Motor neuron (in vitro differentiated cells): ENCODE results near the gene CYP11A1. TPM values are rescaled to one million over a fixed set of nuclear protein-coding genes. Genes with fewer than 3 reads are reported as not detected.

ENCODE experiments used
- ATAC-seq, 8 experiments: fragments of 200-7000 bp; cut with Tn5 transposase; replicated peaks in 6 of 8; 2 replicates each; pipeline ENCODE4 v1.8.0; 2021; ENCODE audit warnings: mild to moderate bottlenecking in 8 of 8, moderate library complexity in 8 of 8
- H3K27ac ChIP-seq, 2 donors: fragments of 250-450 bp; sonication (Bioruptor Pico); 2 replicates each; pipeline ENCODE4 v1.9.0; 2021; ENCODE audit warnings: antibody characterized with exemption in 2 of 2, mild to moderate bottlenecking in 2 of 2, moderate library complexity in 1 of 2
- H3K4me1 ChIP-seq, 2 donors: fragments of 250-450 bp; sonication (Bioruptor Pico); replicated peaks in 1 of 2; 2 replicates each; pipeline ENCODE4 v1.6.1; 2021; ENCODE audit warnings: antibody characterized with exemption in 2 of 2, mild to moderate bottlenecking in 2 of 2, moderate library complexity in 1 of 2
- H3K4me3 ChIP-seq, 5 donors: fragments of 250-450 bp; sonication (Bioruptor Pico); 2 replicates each; pipeline ENCODE4 v1.9.0; 2021; ENCODE audit warnings: antibody characterized with exemption in 5 of 5, mild to moderate bottlenecking in 5 of 5, moderate library complexity in 4 of 5
- WGBS, 10 experiments: fragments of 450-650 bp; shearing (Covaris generic); methylation state at CpG; one replicate each; pipeline ENCODE4 v1.0.0; 2022; 5-methylcytosine and 5-hydroxymethylcytosine counted together
- in situ Hi-C, 9 experiments: fragments of 400-800 bp; cut with MboI; loops; one replicate each; pipeline ENCODE4 v1.15.0; 2021; ENCODE audit warnings: low sequenced_read_pairs in 9 of 9, low pct_unique_long_range_greater_than_20kb in 2 of 9; ENCODE audit not compliant: unreplicated experiment in 9 of 9
- total RNA-seq, 8 experiments: library from RNA; unstranded; fragments of 300-600 nt; gene quantifications; 2 replicates each; pipeline versions ENCODE4 v1.2.3 to v1.2.4, GENCODE V29; 2022

CYP11A1 gene
- total RNA-seq, 8 experiments from 2014 or later, result 0.46 to 3.1 (median 2.3) TPM; not detected in 3

DNA sequence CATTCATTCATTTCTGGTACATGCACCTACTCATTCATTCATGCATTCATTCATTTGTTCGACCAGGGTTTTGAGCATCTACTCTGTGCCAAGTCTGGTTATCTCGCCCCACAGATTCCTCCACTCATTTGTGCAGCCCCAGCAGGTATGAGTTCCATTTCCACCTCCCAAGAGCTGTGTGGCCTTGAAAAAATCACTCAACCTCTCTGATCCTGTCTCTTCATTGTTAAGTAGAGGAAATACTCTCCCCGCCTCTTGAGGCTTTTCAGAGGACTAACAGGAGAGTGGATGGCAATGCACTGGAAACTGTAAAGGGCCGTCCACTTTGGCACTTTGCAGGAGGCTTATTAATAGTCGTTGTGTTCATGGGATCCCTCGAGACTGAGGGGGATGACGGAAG lies 61.8 kb downstream of the CYP11A1 start:
- in situ Hi-C loops, result loop anchor here in 7 of 9 experiments (10.0 to 25.0 kb wide), 4 partner anchors 161 to 343 kb away; partner anchors contain the start of gene ISLR2 (in 4 of the 7)

DNA sequence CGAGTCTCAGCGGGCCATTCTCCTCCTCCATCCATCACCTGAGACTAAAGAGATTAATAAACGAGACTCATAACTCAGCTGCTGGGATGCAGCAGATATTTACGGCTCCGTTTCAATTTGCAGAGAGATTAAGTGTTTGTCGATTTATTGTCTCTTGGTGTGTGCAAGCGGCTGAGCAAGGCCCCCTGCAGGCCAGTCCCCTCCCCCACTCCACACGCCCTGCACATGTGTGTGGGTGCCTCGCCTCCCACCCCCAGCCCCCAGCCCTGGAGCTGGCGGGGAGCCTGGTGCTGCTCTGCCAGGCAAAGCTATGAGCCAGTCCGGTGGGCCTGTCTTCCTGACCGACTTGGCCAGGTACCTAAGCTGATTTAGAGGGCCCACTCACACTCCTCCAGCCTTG lies 63.0 kb downstream of the CYP11A1 start:
- no peak overlapping the region for H3K4me3 ChIP-seq
- peaks cover 92 to 100% of the 10 kb centered on the region in 2 donors for H3K4me1 ChIP-seq
- in situ Hi-C loops, result loop anchor here in 7 of 9 experiments (10.0 to 25.0 kb wide), 4 partner anchors 160 to 342 kb away; partner anchors contain the start of gene ISLR2 (in 4 of the 7)
- 23 to 60% (median 40%) methylated on average over 1 to 2 of the region's 12 CpGs; no CpG with 5 or more reads in 7 of the 10 experiments for WGBS, 10 experiments
- ATAC-seq, result peak in 5 of 8 experiments; percentile 35 to 55 (median 48)
- peak overlapping the region; percentile 76 to 84 for H3K27ac ChIP-seq

More for the DNA sequence above, 61.8 kb downstream of the CYP11A1 start:
- Histone ChIP-seq H3K4me1 (peaks cover 83 to 100% of the 10 kb centered on the region in 2 donors), H3K4me3 (no peak overlapping the region), H3K27ac (peak overlapping the region; percentile 76 to 84)
- ATAC-seq, result no peak
- 54 to 91% (median 77%) methylated on average over 1 to 6 of the region's 7 CpGs; no CpG with 5 or more reads in 2 of the 10 experiments for WGBS, 10 experiments

DNA sequence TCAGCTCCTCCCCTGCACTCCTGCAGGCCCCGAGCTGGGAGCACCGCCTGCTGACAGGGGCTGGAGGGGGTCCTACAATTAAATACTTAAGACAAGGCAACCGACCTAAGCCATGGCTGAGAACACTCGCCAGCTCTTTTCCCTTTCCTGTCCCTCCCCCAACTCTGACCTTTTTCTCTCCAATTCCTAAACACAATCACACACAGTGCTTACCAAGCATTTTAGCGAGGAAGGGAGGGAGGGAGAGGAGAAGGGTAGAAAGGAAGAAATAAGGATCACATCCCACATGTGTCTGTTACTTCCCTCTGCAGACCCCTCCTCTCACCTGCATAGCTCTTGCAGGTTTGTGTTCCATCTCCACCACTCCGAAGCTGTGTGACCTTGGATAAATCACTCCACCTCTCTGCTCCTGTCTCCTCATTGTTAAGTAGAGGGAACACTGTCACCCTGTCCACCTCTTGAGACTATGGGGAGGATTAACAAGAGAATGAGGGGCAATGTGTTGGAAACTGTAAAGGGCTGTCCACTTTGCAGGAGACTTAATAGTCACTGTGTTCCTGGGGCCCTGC lies 63.6 kb downstream of the CYP11A1 start:
- no peak overlapping the region for H3K4me3 ChIP-seq
- peak overlapping the region; percentile 76 to 84 for H3K27ac ChIP-seq
- peak in 1 of 8 experiments; percentile 5 for ATAC-seq
- in situ Hi-C loops, result loop anchor here in 7 of 9 experiments (10.0 to 25.0 kb wide), 4 partner anchors 159 to 342 kb away; partner anchors contain the start of gene ISLR2 (in 4 of the 7)
- peaks cover 86 to 95% of the 10 kb centered on the region in 2 donors for H3K4me1 ChIP-seq
- 17 to 47% (median 24%) methylated on average over 1 to 4 of the region's 6 CpGs; no CpG with 5 or more reads in 3 of the 10 experiments for WGBS, 10 experiments

GRCh38 chr15:74302821-74303359 lies 64.6 kb downstream of the CYP11A1 start:
- in situ Hi-C loops, result loop anchor here in 7 of 9 experiments (10.0 to 25.0 kb wide), 4 partner anchors 158 to 341 kb away; partner anchors contain the start of gene ISLR2 (in 4 of the 7)
- Histone ChIP-seq H3K4me3 (no peak overlapping the region), H3K27ac (peak overlapping the region; percentile 76 to 84), H3K4me1 (peaks cover 77 to 85% of the 10 kb centered on the region in 2 donors)
- WGBS, 10 experiments, result 14 to 18% methylated on average over 1 to 3 of the region's 7 CpGs; no CpG with 5 or more reads in 8 of the 10 experiments
- peak; percentile 34 to 74 (median 53) for ATAC-seq

DNA sequence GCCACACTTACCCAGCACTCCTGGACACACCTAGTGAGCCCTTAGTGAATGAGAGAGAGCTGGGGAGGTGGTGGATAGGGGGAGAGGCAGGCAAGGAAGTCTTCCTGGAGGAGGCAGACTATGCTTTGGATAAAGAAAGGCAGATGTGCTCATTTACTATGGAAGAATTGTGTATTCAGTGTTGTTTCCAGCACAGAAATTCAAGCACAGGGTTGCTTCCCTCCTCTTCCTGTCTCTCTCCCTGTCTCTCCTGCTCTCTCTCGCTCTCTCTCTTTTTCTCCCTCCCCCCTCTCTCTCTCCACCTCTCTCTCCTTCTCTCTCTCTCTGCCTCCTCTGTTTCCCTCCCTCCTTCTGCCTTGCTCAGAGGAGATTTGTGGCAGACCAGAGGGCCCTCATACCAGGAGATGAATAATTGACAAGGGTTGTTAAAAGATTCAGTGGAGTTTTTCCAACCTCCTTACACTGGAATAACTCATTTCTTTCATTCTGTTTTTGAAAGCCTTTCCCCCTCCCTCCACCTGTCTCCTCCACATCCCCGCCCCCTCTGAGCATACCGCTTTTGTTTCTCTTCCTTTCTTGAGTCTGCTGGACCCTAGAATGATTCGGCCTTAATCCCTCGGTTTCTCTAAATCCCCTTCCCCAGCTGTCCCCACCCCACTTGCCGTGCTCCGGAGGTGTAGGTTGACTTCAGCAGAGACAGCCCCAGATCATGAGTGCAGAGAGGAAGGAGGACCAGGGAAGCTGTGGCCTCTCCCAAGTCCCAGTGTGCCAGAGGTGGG lies 65.7 kb downstream of the CYP11A1 start:
- 80 to 100% (median 89%) methylated on average over 1 of the region's 7 CpGs; no CpG with 5 or more reads in 5 of the 10 experiments for WGBS, 10 experiments
- Histone ChIP-seq H3K4me3 (no peak overlapping the region), H3K27ac (peak overlapping the region; percentile 76 to 84), H3K4me1 (peaks cover 66 to 74% of the 10 kb centered on the region in 2 donors)
- in situ Hi-C loops, result loop anchor here in 7 of 9 experiments (10.0 to 25.0 kb wide), 4 partner anchors 157 to 339 kb away; partner anchors contain the start of gene ISLR2 (in 4 of the 7)
- ATAC-seq, result no peak

GRCh38 chr15:74300057-74300795 lies 67.2 kb downstream of the CYP11A1 start:
- in situ Hi-C loops, result loop anchor here in 7 of 9 experiments (10.0 to 25.0 kb wide), 4 partner anchors 155 to 338 kb away; partner anchors contain the start of gene ISLR2 (in 4 of the 7)
- peak in 5 of 8 experiments; percentile 42 to 59 (median 52) for ATAC-seq
- peaks cover 50 to 59% of the 10 kb centered on the region in 2 donors for H3K4me1 ChIP-seq
- 34 to 100% (median 51%) methylated on average over 1 to 13 of the region's 26 CpGs; no CpG with 5 or more reads in 1 of the 10 experiments for WGBS, 10 experiments
- no peak overlapping the region for H3K4me3 ChIP-seq
- H3K27ac ChIP-seq, result peak overlapping the region in 1 of 2 donors; percentile 15

DNA sequence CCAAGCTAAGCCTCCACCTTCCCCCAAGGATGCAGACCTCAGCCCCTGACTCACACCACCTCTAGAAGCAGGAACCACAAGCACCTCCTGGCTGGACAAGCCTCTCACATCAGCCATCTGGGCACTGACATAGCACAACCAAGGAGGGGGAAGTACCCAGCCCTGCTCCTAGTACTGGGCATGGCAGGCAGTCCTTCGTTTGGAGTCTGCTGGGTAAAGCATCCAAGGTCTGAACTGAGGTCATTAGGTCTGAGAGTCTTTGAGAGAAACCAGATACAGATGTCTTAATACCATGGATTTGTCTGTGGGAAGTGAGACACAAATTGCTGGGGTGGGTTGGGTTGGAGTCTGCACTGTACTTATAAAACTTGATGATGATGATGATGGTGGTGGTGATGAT lies 69.6 kb downstream of the CYP11A1 start:
- peaks cover 32 to 43% of the 10 kb centered on the region in 2 donors for H3K4me1 ChIP-seq
- WGBS, 10 experiments, result 0 to 40% methylated on average over 1 of the region's 1 CpG; no CpG with 5 or more reads in 8 of the 10 experiments
- H3K4me3 ChIP-seq, result no peak overlapping the region
- no peak for ATAC-seq
- in situ Hi-C loops, result loop anchor here in 1 of 9 experiments (10.0 kb wide), 1 partner anchor 163 kb away; the partner anchor contains the start of gene ISLR2
- H3K27ac ChIP-seq, result no peak overlapping the region

- Histone ChIP-seq H3K27ac (no peak overlapping the region), H3K4me1 (peaks cover 36 to 43% of the 10 kb centered on the region in 2 donors), H3K4me3 (no peak overlapping the region)
- no peak for ATAC-seq
- in situ Hi-C loops, result loop anchor here in 1 of 9 experiments (10.0 kb wide), 1 partner anchor 161 kb away; the partner anchor contains the start of gene ISLR2
- 25 to 100% (median 88%) methylated on average over 1 to 5 of the region's 6 CpGs; no CpG with 5 or more reads in 6 of the 10 experiments for WGBS, 10 experiments
Observed at GRCh38 chr15:74295800-74296199, 71.6 kb downstream of the CYP11A1 start.

DNA sequence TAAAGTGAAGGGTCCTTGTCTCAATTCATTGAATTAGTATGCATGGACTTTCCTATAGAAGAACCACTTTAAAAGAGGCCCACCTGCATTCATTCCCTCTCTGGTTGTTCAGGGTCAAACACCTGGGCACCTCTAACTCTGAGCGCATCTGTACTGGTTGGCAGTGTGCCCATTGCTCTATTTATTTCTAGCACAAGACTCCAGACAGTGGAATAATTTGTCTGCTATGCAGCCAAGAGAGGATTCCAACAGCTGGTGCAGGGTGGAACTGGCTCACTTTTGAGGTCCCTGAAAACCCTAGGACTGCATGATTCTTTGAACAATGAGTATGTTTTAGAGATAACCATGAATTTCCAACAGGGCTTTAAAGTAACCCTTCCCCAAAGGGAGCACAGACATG lies 73.4 kb downstream of the CYP11A1 start:
- no peak for ATAC-seq
- in situ Hi-C loops, result loop anchor here in 1 of 9 experiments (10.0 kb wide), 1 partner anchor 159 kb away; the partner anchor contains the start of gene ISLR2
- 0 to 100% (median 83%) methylated on average over 1 of the region's 1 CpG; no CpG with 5 or more reads in 4 of the 10 experiments for WGBS, 10 experiments
- Histone ChIP-seq H3K27ac (no peak overlapping the region), H3K4me3 (no peak overlapping the region), H3K4me1 (peaks cover 26 to 44% of the 10 kb centered on the region in 2 donors)

DNA sequence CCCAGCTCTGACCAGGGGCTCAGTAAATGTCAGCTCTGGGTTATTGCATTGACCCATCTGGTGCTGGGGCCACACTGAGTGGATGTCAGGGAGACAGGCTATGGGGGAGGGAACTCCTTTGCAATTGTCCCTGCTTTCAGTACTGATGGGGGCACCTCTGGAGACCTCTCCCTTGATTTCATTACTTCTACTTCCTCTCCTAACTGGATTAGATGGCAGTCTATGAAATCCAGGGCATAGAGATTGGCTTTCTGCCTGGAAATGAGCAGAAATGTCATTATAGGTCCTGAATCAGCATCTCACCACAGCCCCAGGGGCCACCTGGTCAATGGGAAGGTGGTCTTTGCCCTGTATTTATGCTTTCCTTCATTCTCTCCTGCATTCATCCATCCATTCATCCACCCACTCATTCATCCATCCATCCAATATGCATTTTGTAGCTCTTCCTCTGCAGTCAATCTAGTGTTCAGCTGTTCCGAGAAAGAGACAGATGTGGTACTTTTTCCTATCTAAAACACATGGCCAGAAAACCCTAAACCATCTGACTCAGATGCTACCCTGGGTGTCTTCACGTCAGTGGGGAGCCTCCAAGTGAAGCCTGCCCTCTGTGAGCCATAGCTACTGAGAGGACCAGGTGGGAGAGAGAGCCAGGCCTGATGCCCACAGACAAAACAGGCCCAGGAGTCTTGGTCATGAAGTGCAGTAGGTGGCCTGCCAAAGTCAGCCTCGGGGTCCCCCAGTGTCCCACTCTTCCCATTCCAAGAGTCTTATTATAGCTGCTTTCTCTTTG lies 74.2 kb downstream of the CYP11A1 start:
- Histone ChIP-seq H3K4me1 (peaks cover 26 to 44% of the 10 kb centered on the region in 2 donors), H3K4me3 (no peak overlapping the region), H3K27ac (peak overlapping the region in 1 of 2 donors; percentile 91)
- ATAC-seq, result no peak
- in situ Hi-C loops, result loop anchor here in 1 of 9 experiments (10.0 kb wide), 1 partner anchor 158 kb away; the partner anchor contains the start of gene ISLR2
- WGBS, 10 experiments, result 18 to 93% (median 67%) methylated on average over 1 to 3 of the region's 3 CpGs; no CpG with 5 or more reads in 5 of the 10 experiments
